IPS DF 6.9 (cell line): ENCODE results near the gene TMEM171.

Source experiments
- DNase-seq: peaks from one replicate; pipeline ENCODE4 v3.0.0-alpha.2; 2013; ENCODE audit warnings: low read depth, low spot score
- H3K27ac ChIP-seq: one replicate; pipeline ENCODE4 v1.5.1; 2013; ENCODE audit warnings: low read length, control low read depth
- H3K27me3 ChIP-seq: 2 replicates; pipeline ENCODE4 v1.6.1; 2013; ENCODE audit warnings: mild to moderate bottlenecking, low read length; ENCODE audit not compliant: control insufficient read depth, insufficient read depth
- H3K36me3 ChIP-seq: 2 replicates; pipeline ENCODE4 v1.6.1; 2013; ENCODE audit warnings: low read length; ENCODE audit not compliant: control insufficient read depth, insufficient read depth
- H3K4me1 ChIP-seq: 2 replicates; pipeline ENCODE4 v1.6.1; 2013; ENCODE audit warnings: low read length; ENCODE audit not compliant: control insufficient read depth, insufficient read depth
- H3K4me3 ChIP-seq: 2 replicates; pipeline ENCODE4 v1.5.1; 2013; ENCODE audit warnings: mild to moderate bottlenecking, low read length
- H3K9me3 ChIP-seq: 2 replicates; pipeline ENCODE4 v1.6.1; 2013; ENCODE audit warnings: low read length, inconsistent platforms; ENCODE audit not compliant: control insufficient read depth, insufficient read depth
- WGBS: extraction: QIAGEN DNeasy Blood & Tissue Kit; methylation state at CpG from one replicate; pipeline ENCODE4 v1.1.7; 2013; ENCODE audit warnings: mixed read lengths, missing lambda C conversion rate; ENCODE audit not compliant: insufficient read length, insufficient coverage; 5-methylcytosine and 5-hydroxymethylcytosine counted together

The TMEM171 gene

DNA sequence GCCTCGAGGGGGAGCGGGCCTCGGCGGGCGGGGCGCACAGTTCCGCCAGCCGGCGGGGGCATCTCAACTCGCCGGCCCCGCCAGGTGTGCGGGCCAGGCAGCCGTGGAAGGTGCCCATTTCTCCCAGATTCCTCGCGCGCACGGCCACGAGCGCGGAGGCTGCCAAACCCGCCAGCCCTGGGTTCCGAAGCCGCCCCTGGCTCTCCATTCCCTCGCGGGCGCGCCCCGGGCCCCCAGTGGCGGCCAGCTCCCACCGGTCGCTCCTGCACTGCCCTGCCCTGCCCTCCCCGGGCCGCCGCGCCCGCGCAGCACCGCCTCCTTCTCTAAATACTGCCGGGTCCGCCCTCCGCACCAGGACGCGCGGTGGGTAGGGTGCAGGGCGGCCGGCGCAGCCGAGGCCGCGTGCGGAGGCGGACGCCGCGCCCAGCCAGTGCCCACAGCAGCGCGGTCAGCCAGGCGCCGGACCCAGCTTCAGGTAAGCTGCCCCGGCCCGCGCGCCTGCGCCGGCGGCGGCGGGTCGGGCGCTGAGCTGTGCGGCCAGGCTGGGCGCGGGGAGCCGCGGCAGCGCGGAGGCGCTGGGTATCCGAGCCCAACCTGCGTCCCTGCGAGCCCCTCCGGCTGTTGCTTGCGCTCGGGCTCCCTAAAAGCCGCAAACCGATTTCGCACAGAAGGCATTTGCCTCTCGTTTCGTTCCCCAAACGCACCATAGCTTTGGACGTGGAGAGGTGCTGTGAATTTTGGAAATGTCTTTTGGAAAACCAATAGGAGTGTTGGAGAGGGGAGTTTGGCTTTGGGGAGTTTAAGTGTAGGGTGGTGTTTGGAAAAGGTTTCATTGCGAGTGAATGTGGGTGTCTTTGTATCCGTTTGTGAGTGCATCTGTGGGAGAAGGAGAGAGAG is at the start of gene TMEM171:
TMEM171 (plus strand) TSS at position 354 of the 897 bp plus-strand sequence. CDS start 2,799 bp downstream, outside the sequence.
- Histone ChIP-seq H3K36me3 (no peaks in the 10 kb centered on the region), H3K27me3 (peaks cover 22% of the 10 kb centered on the region), H3K4me1 (peaks cover 2% of the 10 kb centered on the region; the same call in 1 of the 2 replicates), H3K4me3 (peak within 1 kb of the TSS; percentile 64), H3K9me3 (no peaks in the 10 kb centered on the region), H3K27ac (no peak within 1 kb of the TSS)
- DNase-seq, result no peak
- WGBS, result 100% methylated on average over 1 of the region's 94 CpGs

DNA sequence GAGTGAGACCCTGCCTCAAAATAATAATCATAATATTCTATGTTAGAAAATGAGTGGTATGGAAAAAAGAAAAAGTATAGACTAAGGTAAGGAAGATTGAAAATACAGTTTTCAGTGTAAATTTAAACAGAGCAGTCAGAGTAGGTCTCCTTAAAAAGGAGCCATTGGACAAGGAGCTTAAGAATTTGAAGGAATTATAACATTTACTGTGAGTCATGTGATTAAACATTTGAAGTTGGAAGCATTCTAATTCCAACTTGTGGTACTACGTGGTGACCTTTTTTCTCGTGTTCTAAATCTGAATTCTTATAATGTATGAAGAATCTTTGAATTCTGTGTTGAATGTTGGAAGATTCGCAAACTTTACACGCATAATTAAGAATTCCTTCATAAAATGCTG is 39.3 kb upstream of the TMEM171 start:
- Histone ChIP-seq H3K9me3 (no peaks in the 10 kb centered on the region), H3K27ac (no peak overlapping the region), H3K36me3 (no peaks in the 10 kb centered on the region), H3K4me1 (no peaks in the 10 kb centered on the region), H3K4me3 (no peak overlapping the region), H3K27me3 (no peaks in the 10 kb centered on the region)
- DNase-seq, result no peak
- no CpG with 5 or more reads among the region's 4 CpGs for WGBS

DNA sequence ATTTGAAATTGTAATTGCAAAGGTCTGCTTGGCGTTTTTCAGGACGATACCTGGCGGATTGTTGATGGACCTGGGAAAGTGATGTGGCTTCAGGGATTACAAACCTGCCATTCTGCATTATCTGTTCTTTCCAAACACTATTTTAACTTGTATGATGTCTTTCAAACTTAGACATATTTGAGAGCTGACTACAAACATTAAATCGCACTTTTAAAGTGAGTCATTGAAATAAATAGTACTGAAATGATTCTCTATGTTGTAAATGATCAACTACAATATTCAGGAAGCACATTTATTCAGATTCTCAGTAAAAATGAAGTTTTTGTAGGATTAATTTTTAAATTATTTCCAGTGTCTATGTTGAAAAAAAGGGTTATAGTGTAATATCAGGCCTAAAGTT is 32.3 kb upstream of the TMEM171 start:
- DNase-seq, result no peak
- no peaks in the 10 kb centered on the region for H3K4me1 ChIP-seq
- no peaks in the 10 kb centered on the region for H3K36me3 ChIP-seq
- H3K27me3 ChIP-seq, result no peaks in the 10 kb centered on the region
- WGBS, result no CpG with 5 or more reads among the region's 4 CpGs
- H3K27ac ChIP-seq, result no peak overlapping the region
- no peak overlapping the region for H3K4me3 ChIP-seq
- H3K9me3 ChIP-seq, result no peaks in the 10 kb centered on the region

- Histone ChIP-seq H3K27me3 (no peaks in the 10 kb centered on the region), H3K36me3 (no peaks in the 10 kb centered on the region), H3K4me3 (no peak overlapping the region), H3K27ac (no peak overlapping the region), H3K9me3 (no peaks in the 10 kb centered on the region), H3K4me1 (no peaks in the 10 kb centered on the region)
- no peak for DNase-seq
- WGBS, result no CpG with 5 or more reads among the region's 7 CpGs
Observed at GRCh38 chr5:73093943-73094342, 26.4 kb upstream of the TMEM171 start.

DNA sequence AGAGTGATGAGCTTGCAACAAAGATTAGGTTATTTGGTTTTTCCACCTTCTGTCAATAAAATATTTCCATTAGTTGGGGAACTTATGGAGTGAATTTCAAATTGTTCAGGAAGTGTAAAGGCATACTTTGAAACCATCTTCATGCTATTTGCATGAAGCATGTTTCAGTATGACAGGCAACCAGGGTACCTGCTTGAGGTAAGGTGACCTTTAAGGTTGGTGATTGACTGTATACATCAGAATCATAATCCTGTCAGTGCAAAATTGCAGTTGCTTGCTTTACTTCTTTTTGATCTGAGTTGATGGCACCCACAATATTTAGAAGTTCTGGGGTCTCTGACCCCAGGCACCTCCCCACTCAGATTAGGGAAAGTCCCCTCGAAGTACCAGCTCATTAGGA is 26.0 kb upstream of the TMEM171 start:
- no CpG with 5 or more reads among the region's 1 CpG for WGBS

GRCh38 chr5:73095564-73096238 is 24.7 kb upstream of the TMEM171 start:
- DNase-seq, result no peak
- Histone ChIP-seq H3K9me3 (no peaks in the 10 kb centered on the region; the same call in 1 of the 2 replicates), H3K4me3 (no peak overlapping the region), H3K36me3 (no peaks in the 10 kb centered on the region), H3K4me1 (no peaks in the 10 kb centered on the region), H3K27me3 (no peaks in the 10 kb centered on the region), H3K27ac (no peak overlapping the region)
- no CpG with 5 or more reads among the region's 6 CpGs for WGBS

More for the DNA sequence above, 26.0 kb upstream of the TMEM171 start:
- Histone ChIP-seq H3K36me3 (no peaks in the 10 kb centered on the region), H3K4me1 (no peaks in the 10 kb centered on the region), H3K9me3 (no peaks in the 10 kb centered on the region), H3K27me3 (no peaks in the 10 kb centered on the region), H3K4me3 (no peak overlapping the region), H3K27ac (no peak overlapping the region)
- no peak for DNase-seq

- no peaks in the 10 kb centered on the region for H3K27me3 ChIP-seq
- no peak overlapping the region for H3K27ac ChIP-seq
- no CpG with 5 or more reads among the region's 1 CpG for WGBS
- no peak overlapping the region for H3K4me3 ChIP-seq
- no peaks in the 10 kb centered on the region for H3K4me1 ChIP-seq
- no peaks in the 10 kb centered on the region; the same call in 1 of the 2 replicates for H3K9me3 ChIP-seq
- no peak for DNase-seq
- H3K36me3 ChIP-seq, result no peaks in the 10 kb centered on the region
Observed at GRCh38 chr5:73096239-73096575, 24.2 kb upstream of the TMEM171 start.

DNA sequence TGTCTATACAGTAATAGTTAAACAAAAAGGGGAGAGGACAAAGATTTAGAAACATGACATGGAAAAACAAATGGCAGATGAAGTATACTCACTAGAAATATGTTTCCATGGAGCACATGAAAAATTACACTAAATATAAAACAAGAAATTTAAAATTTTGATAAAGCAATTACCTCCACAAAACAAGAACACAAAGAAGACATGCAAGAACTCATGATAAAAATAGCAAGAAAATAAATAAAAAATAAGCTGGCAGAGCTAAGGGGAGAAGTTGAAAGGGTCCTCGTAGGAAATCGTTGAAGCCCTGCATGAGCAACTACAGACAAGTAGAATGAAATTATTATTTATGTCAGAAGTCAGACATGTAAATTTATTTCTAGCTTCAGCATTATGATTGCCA is 22.6 kb upstream of the TMEM171 start:
- H3K9me3 ChIP-seq, result no peaks in the 10 kb centered on the region; the same call in 1 of the 2 replicates
- H3K36me3 ChIP-seq, result no peaks in the 10 kb centered on the region
- no peak overlapping the region for H3K27ac ChIP-seq
- WGBS, result no CpG with 5 or more reads among the region's 2 CpGs
- no peak overlapping the region for H3K4me3 ChIP-seq
- no peaks in the 10 kb centered on the region for H3K4me1 ChIP-seq
- DNase-seq, result no peak
- H3K27me3 ChIP-seq, result no peaks in the 10 kb centered on the region

- DNase-seq, result no peak
- no CpG with 5 or more reads among the region's 4 CpGs for WGBS
- H3K36me3 ChIP-seq, result no peaks in the 10 kb centered on the region
- no peaks in the 10 kb centered on the region for H3K27me3 ChIP-seq
- no peak overlapping the region for H3K27ac ChIP-seq
- H3K4me3 ChIP-seq, result no peak overlapping the region
- no peaks in the 10 kb centered on the region; the same call in 1 of the 2 replicates for H3K9me3 ChIP-seq
- no peaks in the 10 kb centered on the region for H3K4me1 ChIP-seq
Observed at GRCh38 chr5:73100109-73100508, 20.3 kb upstream of the TMEM171 start.

DNA sequence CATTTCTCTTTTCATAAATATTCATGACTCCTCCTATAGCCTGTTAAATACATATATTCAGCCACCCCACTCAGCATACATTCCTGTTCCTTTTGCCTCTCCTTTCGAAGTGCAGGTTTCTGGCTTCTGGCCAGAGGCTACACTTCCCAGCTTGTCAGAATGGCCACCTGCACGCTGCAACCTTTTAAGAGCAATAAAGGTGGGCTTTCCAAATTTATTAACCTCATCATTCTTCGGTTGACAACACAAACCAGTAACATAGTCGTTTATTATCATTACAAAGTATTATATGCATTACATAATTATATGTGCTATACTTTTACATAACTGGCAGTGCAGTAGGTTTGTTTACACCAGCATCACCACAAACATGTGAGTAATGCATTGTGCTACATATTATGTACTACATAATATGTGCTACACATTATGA is 16.5 kb upstream of the TMEM171 start:
- Histone ChIP-seq H3K27me3 (no peaks in the 10 kb centered on the region), H3K27ac (no peak overlapping the region), H3K4me3 (no peak overlapping the region), H3K36me3 (no peaks in the 10 kb centered on the region), H3K9me3 (no peaks in the 10 kb centered on the region; the same call in 1 of the 2 replicates), H3K4me1 (no peaks in the 10 kb centered on the region)
- no CpG with 5 or more reads among the region's 4 CpGs for WGBS
- no peak for DNase-seq
